Glutamatergic neuron (in vitro differentiated cells): ENCODE measurements around the gene GLI3. TPM values are rescaled to one million over a fixed set of nuclear protein-coding genes. Genes with fewer than 3 reads are reported as not detected.

ENCODE experiments used
- DNase-seq: peaks from one replicate; pipeline ENCODE4 v3.0.0; 2022
- H3K27ac Mint-ChIP-seq: one replicate; pipeline ENCODE4 v1.8.0; 2020; ENCODE audit warnings: mild to moderate bottlenecking, mixed read lengths, inconsistent platforms; ENCODE audit not compliant: unreplicated experiment
- H3K27me3 Mint-ChIP-seq: one replicate; pipeline ENCODE4 v1.8.0; 2020; ENCODE audit warnings: mild to moderate bottlenecking, moderate library complexity, mixed read lengths, inconsistent platforms; ENCODE audit not compliant: unreplicated experiment
- H3K36me3 Mint-ChIP-seq: one replicate; pipeline ENCODE4 v1.8.0; 2020; ENCODE audit warnings: mild to moderate bottlenecking, mixed read lengths, inconsistent platforms; ENCODE audit not compliant: unreplicated experiment
- H3K4me1 Mint-ChIP-seq: one replicate; pipeline ENCODE4 v1.8.0; 2020; ENCODE audit warnings: mild to moderate bottlenecking, low read depth, mixed read lengths, inconsistent platforms; ENCODE audit not compliant: unreplicated experiment
- H3K4me3 Mint-ChIP-seq: one replicate; pipeline ENCODE4 v1.8.0; 2020; ENCODE audit warnings: mild to moderate bottlenecking, mixed read lengths, inconsistent platforms; ENCODE audit not compliant: unreplicated experiment
- H3K9me3 Mint-ChIP-seq: one replicate; pipeline ENCODE4 v1.8.0; 2020; ENCODE audit warnings: mild to moderate bottlenecking, moderate library complexity, mixed read lengths, inconsistent platforms; ENCODE audit not compliant: unreplicated experiment
- CTCF ChIP-seq: fragments of 200-600 bp; sonication (generic); IDR thresholded peaks from one replicate; pipeline ENCODE4 v1.5.0; 2021; ENCODE audit not compliant: partially characterized antibody, unreplicated experiment
- total RNA-seq: library from RNA; stranded (reverse); fragmentation: NEBNext Ultra II Directional; extraction: Animal tissue kit (Norgen Biotek cat#: 25700); gene quantifications from one replicate; pipeline ENCODE4 v1.2.1, GENCODE V29; 2021; ENCODE audit not compliant: unreplicated experiment

The GLI3 gene
- total RNA-seq, 1 donor from 2014 or later: 2.9 TPM

GRCh38 chr7:41974870-41975557 lies 262.0 kb downstream of the GLI3 start:
- Mint-ChIP-seq H3K36me3 (no peaks in the 10 kb centered on the region), H3K27me3 (no peaks in the 10 kb centered on the region), H3K4me1 (no peaks in the 10 kb centered on the region), H3K4me3 (no peak overlapping the region), H3K9me3 (no peaks in the 10 kb centered on the region), H3K27ac (no peak overlapping the region)
- peak; percentile 25 for TF ChIP-seq CTCF
- DNase-seq: no peak

- no peak for DNase-seq
- H3K36me3 Mint-ChIP-seq: no peaks in the 10 kb centered on the region
- no peaks in the 10 kb centered on the region for H3K27me3 Mint-ChIP-seq
- no peaks in the 10 kb centered on the region for H3K4me1 Mint-ChIP-seq
- H3K4me3 Mint-ChIP-seq: no peak overlapping the region
- TF ChIP-seq CTCF: no peak
- no peak overlapping the region for H3K27ac Mint-ChIP-seq
- no peaks in the 10 kb centered on the region for H3K9me3 Mint-ChIP-seq
Observed at GRCh38 chr7:41973202-41973730, 263.7 kb downstream of the GLI3 start.

- Mint-ChIP-seq H3K9me3 (peaks cover under 1% of the 10 kb centered on the region), H3K27ac (no peak overlapping the region), H3K36me3 (no peaks in the 10 kb centered on the region), H3K27me3 (no peaks in the 10 kb centered on the region), H3K4me3 (no peak overlapping the region), H3K4me1 (no peaks in the 10 kb centered on the region)
- no peak for DNase-seq
- no peak for TF ChIP-seq CTCF
Observed at GRCh38 chr7:41972776-41973175, 264.2 kb downstream of the GLI3 start.

- H3K9me3 Mint-ChIP-seq: peaks cover 2% of the 10 kb centered on the region
- no peak for DNase-seq
- no peaks in the 10 kb centered on the region for H3K4me1 Mint-ChIP-seq
- no peak overlapping the region for H3K27ac Mint-ChIP-seq
- TF ChIP-seq CTCF: no peak
- no peaks in the 10 kb centered on the region for H3K27me3 Mint-ChIP-seq
- H3K36me3 Mint-ChIP-seq: no peaks in the 10 kb centered on the region
- H3K4me3 Mint-ChIP-seq: no peak overlapping the region
Observed at GRCh38 chr7:41972270-41972669, 264.7 kb downstream of the GLI3 start.

GRCh38 chr7:41971640-41972187 lies 265.3 kb downstream of the GLI3 start:
- no peaks in the 10 kb centered on the region for H3K27me3 Mint-ChIP-seq
- H3K27ac Mint-ChIP-seq: no peak overlapping the region
- no peak for DNase-seq
- H3K9me3 Mint-ChIP-seq: peaks cover 2% of the 10 kb centered on the region
- no peak for TF ChIP-seq CTCF
- H3K4me3 Mint-ChIP-seq: no peak overlapping the region
- H3K4me1 Mint-ChIP-seq: no peaks in the 10 kb centered on the region
- no peaks in the 10 kb centered on the region for H3K36me3 Mint-ChIP-seq
